ENCODE measurements around the gene DUSP9.
"Not testable (repeated sequence)": the region's sequence is repeated elsewhere in the genome, so short reads cannot be mapped to it uniquely, and the experiment has no call there.

The DUSP9 gene

GRCh38 chrX:153673428-153674218, 26.6 kb downstream of the DUSP9 start, which contains the start of gene PNCK:
Gene PNCK (minus strand): TSS chrX:153673813. CDS start chrX:153673076, 737 bp downstream.
- no peak for DNase-seq

- no peak for DNase-seq
These were observed 27.3 kb downstream of the DUSP9 start for GRCh38 chrX:153674219-153674851.

DNA sequence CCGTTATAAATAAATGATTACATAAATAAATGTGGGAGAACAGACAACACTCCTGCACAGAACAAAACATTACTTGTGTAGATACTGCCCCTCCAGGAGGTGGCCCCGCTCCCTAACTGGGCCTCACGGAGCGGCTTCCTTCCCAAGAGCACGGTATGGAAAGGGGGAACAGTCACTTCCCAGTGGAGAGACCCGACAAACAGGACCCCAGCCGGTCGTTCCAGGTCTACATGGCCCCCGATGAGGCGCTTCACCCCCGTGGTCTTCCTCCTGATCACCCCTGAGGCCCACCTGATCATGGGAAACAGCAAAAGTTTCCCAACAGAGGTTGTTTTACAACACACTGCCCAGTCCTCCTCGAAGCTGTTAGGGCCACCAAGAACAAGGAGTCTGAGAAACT, 34.2 kb downstream of the DUSP9 start:
- DNase-seq: no peak

- not testable (repeated sequence) for DNase-seq
These were observed 36.5 kb downstream of the DUSP9 start for GRCh38 chrX:153683486-153683885.

DNA sequence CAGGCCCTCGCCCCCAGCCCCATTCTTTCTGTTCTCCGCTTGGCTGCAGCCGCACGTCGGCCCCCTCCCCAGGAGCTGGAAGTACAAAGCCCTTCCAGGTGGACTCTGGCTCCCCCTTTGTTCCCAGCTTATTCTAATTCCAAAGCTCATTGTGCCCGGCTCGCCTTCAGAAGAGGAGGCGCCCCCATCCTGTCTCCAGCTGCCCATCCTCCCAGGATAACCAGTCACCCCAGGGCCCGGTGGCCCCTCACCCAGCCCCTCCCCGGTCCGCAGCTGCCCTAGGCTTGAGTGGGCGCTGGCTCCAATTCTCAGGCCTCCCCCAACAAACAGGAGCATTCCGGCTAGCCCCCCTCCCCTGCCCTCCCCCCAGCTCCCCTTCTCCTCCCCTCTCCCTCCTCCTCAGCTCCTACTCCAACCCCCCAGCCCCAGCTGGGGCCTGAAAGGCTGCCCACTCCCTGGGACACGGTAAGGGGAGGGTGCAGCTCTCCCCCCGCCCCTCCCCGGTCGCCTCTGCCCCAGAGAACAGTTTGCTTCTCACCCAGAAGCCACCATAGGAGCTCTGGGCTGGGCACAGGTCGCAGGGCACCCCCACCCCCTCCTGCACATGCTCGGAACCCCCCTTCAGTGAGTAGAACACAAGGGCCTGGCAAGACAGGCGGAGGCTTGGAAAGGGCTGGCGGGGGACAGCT, 37.6 kb downstream of the DUSP9 start:
- no peak for DNase-seq

DNA sequence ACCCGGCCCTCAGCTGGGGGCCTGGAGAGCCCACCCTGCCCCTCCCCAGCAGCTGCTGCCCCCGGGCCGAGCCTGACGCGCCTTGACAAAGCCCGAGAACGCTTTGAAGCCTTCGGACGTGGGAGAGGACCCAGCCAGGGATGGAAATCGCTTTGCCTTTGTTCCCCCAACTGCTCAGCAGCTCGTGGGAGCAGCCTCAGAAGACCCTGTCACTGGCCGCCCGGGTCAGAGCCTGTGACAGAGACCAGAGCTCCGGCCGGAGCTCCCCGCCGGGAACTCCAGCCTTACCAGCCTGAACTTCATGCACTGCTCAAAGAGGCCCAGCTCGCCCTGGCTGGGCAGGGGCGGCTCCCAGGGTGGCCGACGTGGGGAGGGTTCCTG, 38.1 kb downstream of the DUSP9 start:
- no peak for DNase-seq

DNA sequence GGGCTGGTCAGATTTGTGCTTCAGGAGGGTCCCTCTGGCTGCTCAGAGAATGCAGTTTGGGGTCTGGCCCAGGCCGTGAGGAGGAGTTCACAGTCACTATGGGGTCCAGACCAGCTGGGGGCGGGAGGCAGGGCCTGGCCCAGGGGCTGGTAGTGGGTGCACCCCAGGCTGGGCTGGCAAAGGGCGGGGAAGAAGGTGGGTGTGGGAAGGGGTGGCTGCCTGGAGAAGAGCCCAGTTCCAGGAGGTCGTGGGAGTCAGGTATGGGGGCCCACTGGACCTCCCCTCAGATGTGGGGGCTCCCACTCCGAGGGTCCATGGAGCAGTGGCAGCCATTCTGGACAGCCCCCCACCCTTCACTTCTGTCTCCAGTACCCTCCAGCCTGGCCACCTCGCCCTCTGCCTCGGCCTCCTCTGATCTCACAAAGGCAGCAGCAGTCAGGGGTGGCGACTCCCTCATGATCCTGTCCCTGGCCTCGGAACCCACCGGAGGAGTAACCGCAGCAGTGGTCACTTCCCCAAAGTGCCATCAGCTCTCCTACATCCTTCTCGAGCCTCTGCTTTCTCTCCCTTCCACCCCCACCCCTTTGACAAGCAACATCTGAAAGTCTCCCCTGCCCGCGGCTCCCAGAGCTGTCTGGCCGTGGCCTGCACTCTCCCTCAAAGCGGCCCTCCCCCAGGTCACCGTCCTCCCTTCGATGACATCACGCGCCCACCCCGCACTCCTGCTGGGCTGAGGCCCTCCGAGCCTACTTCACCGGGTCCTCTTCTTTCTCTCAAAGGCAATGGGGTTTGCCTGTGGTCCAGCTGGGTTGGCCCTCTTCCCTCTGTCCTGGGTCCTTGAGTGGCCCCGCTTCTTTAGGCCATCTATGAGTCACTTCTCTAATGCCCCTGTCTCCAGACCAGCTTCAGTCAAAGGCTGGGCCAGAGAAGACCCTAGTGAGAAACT, 39.0 kb downstream of the DUSP9 start:
- DNase-seq: no peak

- no peak for DNase-seq
These were observed 39.7 kb downstream of the DUSP9 start for GRCh38 chrX:153686711-153687110.

DNA sequence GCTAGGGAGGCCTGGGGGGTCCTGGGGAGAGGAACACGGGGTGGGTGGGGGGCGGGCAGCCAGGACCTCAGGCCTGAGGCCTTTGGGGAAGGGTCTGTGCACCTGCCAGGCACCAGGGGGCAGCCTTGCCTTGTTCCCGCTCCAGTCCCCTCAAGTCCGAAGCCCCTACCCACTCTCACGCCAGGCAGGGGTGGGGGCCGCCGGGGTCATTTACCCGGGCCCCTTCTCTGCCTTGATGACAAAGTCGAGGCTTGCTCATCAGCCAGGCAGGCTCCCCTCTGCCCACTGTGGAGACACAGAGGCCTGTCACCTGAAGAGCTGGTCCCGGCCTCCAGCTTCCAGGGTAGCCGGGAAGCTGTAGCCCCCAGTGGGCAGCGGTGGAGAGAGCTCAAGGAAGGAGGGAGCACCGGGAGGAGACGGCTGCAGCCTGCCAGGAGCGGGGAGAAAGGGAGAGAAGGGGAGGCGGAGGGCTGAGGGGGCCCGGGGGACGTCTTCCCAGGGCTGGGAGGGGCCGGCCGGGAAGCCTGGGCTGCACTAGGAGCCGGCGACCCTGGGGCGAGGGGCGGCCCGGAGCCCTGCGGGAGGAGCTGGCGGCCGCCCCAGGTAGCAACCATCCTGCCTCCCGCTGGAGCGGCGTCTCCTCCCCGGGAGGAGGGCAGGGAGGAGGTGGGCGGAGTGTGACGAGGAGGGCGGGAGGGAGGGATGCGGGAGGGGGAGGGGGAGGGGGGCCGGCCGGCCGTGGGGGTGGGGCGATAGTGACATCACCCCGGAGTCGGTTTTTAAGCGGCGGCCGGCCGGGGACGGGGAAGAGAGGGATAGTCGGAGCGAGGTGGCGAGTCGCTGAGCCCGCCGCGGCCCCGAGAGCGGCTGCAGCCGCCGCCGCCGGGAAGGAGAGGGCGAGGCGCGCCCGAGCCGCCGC, 40.4 kb downstream of the DUSP9 start, which contains the start of gene SLC6A8:
Gene SLC6A8, plus strand, starts transcription at position 806 of the 919 bp plus-strand sequence. CDS start 649 bp downstream, outside the sequence.
- peak; percentile 58 for DNase-seq

DNA sequence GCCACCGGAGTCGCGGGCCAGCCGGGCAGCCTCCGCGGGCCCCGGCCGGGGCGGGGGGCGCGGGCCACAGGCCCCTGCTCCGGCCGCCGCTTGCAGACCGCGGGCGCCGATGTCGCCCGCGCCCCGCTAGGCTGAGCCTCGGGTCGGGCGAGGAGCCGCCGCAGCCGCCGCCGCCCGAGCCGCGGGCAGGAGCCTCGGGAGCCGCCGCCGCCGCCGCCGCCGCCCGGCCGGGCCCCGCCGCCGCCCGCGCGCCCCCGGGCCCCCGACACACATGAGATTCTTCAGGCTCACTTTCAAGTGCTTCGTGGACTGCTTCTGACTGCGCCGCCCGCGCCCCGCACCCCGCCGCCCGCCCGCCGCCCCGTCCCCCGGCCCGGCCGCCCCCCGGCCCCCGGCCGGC, 41.1 kb downstream of the DUSP9 start:
- no peak for DNase-seq

DNA sequence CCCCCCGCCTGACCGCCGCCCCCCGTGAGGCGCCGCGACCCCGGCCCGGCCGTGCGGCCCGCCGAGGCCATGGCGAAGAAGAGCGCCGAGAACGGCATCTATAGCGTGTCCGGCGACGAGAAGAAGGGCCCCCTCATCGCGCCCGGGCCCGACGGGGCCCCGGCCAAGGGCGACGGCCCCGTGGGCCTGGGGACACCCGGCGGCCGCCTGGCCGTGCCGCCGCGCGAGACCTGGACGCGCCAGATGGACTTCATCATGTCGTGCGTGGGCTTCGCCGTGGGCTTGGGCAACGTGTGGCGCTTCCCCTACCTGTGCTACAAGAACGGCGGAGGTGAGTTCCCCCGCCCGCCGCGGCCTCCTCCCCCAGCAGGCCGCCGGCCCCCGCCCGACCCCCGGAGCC, 41.5 kb downstream of the DUSP9 start:
- DNase-seq: no peak

GRCh38 chrX:153688911-153689590, 42.0 kb downstream of the DUSP9 start:
- no peak for DNase-seq

GRCh38 chrX:153689654-153690465, 42.9 kb downstream of the DUSP9 start:
- DNase-seq: no peak

DNA sequence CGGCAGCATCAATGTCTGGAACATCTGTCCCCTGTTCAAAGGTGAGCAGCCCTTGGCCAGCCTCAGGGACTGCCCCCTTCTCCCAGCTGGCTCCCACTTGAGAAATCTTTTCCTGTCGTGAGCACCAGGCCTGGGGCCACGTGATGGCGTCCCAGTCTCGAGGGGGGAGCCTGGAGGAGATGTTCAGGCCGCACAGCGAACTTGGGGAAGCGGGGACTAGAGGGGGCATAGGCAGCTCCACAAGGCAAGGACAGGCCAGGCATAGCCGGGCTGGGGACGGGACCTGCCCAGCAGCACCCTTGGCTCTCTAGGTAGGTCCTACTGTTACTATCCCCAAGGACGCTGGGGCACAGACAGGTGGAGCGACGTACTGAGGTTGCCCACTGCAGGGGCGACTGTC, 43.5 kb downstream of the DUSP9 start:
- no peak for DNase-seq

DNA sequence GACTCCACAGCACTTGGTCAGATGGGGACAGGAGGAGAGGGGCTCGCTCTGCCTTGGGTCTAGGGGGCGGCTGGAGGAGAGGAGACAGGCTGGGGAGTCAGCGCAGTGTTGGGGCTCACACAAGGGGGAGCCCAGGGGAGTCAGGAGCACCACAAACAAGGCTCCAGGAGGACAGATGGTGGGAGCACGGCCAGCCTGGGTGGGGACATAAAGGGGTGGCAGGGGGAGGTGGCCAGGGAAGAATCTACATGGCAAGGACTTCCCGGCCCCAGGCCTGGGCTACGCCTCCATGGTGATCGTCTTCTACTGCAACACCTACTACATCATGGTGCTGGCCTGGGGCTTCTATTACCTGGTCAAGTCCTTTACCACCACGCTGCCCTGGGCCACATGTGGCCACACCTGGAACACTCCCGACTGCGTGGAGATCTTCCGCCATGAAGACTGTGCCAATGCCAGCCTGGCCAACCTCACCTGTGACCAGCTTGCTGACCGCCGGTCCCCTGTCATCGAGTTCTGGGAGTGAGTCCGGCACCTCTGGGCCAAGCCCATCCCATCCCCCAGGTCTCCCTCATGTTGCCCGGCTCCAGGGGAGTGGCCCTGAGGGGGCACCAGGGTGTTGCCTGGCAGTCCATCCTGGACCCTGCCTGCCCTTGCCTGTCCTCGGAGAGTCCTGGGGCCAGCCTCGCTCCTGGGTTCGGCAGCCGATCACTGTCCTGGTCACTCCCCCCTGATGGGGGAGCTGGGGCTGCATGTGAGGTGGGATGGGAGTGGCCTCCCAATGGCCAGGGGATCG, 44.2 kb downstream of the DUSP9 start:
- not testable (repeated sequence) for DNase-seq

DNA sequence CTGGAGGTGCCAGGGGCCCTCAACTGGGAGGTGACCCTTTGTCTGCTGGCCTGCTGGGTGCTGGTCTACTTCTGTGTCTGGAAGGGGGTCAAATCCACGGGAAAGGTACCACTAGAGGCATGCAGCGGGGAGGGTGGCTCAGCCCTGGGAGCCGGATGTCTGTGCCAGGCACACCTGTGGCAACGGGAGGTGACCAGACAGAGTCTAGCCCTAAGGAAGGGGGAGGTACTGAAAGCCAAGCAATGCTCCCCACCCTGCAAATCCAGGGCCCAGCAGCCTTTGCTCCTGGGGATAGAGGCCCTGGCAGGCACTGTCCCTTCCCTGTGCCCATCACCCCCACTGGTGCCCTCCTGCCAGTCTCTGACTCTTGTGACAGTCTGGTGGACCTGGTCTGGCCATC, 45.0 kb downstream of the DUSP9 start:
- DNase-seq: no peak

- no peak for DNase-seq
These were observed 45.7 kb downstream of the DUSP9 start for GRCh38 chrX:153692611-153693156.

GRCh38 chrX:153693216-153694086, 46.4 kb downstream of the DUSP9 start:
- no peak for DNase-seq
